GM21528 (cell line): ENCODE data around the gene ZNF775.

Source experiments
- ATAC-seq: cut with Tn5 transposase; IDR thresholded peaks from one replicate; pipeline ENCODE4 v1.9.1; 2021; ENCODE audit warnings: mild to moderate bottlenecking, moderate library complexity; ENCODE audit not compliant: unreplicated experiment, low FRiP score

Gene ZNF775

GRCh38 chr7:150345012-150345411 is 34.1 kb upstream of the ZNF775 start:
- no peak for ATAC-seq

GRCh38 chr7:150346922-150347321 is 32.2 kb upstream of the ZNF775 start:
- ATAC-seq = no peak

- no peak for ATAC-seq
These were observed 27.4 kb upstream of the ZNF775 start for GRCh38 chr7:150351587-150352194.

- no peak for ATAC-seq
These were observed 23.5 kb upstream of the ZNF775 start for GRCh38 chr7:150355666-150356059.

- ATAC-seq = no peak
These were observed 22.7 kb upstream of the ZNF775 start for GRCh38 chr7:150356265-150356897.

GRCh38 chr7:150357270-150357669 is 21.9 kb upstream of the ZNF775 start:
- no peak for ATAC-seq

- no peak for ATAC-seq
These were observed 21.2 kb upstream of the ZNF775 start for GRCh38 chr7:150357771-150358427.

GRCh38 chr7:150358433-150358832 is 20.7 kb upstream of the ZNF775 start:
- no peak for ATAC-seq

- no peak for ATAC-seq
These were observed 20.0 kb upstream of the ZNF775 start for GRCh38 chr7:150358988-150359621.

- no peak for ATAC-seq
These were observed 19.3 kb upstream of the ZNF775 start for GRCh38 chr7:150359622-150360362.

GRCh38 chr7:150360363-150361058 is 18.6 kb upstream of the ZNF775 start:
- no peak for ATAC-seq

- no peak for ATAC-seq
These were observed 17.7 kb upstream of the ZNF775 start for GRCh38 chr7:150361402-150361801.

- no peak for ATAC-seq
These were observed 17.1 kb upstream of the ZNF775 start for GRCh38 chr7:150361807-150362621.

GRCh38 chr7:150363370-150363769 is 15.8 kb upstream of the ZNF775 start:
- ATAC-seq = no peak

- no peak for ATAC-seq
These were observed 15.3 kb upstream of the ZNF775 start for GRCh38 chr7:150363872-150364271.

- ATAC-seq = no peak
These were observed 13.9 kb upstream of the ZNF775 start for GRCh38 chr7:150365194-150365593.

- no peak for ATAC-seq
These were observed 13.3 kb upstream of the ZNF775 start for GRCh38 chr7:150365673-150366398.

- ATAC-seq = no peak
These were observed 11.4 kb upstream of the ZNF775 start for GRCh38 chr7:150367677-150368095.
